ENCODE data around the gene COBLL1. TPM values are rescaled to one million over a fixed set of nuclear protein-coding genes. Genes with fewer than 3 reads are reported as not detected.

COBLL1 gene
- total and polyA plus RNA-seq, 2 of the 4 experiments (the other 2 are of a cell fraction), result 0.79 to 1.1 TPM

- no TSS peak for BruUV-seq (replicated peaks)
These were observed 49.1 kb downstream of the COBLL1 start for GRCh38 chr2:164792316-164793170.

More at GRCh38 chr2:164792316-164793170, 49.1 kb downstream of the COBLL1 start:
- TF ChIP-seq RFX5 (IDR thresholded peaks at IDR 0.05; ENCODE audit: low read depth, low read length) (no peak), MXI1 (IDR thresholded peaks at IDR 0.05; ENCODE audit: borderline replicate concordance, low read depth, low read length) (no peak), MAFK (IDR thresholded peaks at IDR 0.05; ENCODE audit: low read depth, low read length) (0 out of 2 replicates have a peak, but pooled peaks have one; percentile 29)
- no peak for DNase-seq
- Histone ChIP-seq H2BK20ac (ENCODE audit: low read depth, low read length) (no peak overlapping the region), H2AK5ac (ENCODE audit: low read depth, low read length) (no peak overlapping the region), H3K4me2 (ENCODE audit: low read depth, low read length) (no peak overlapping the region), H3K56ac (ENCODE audit: extremely low read depth, insufficient read depth, low read length) (no peak overlapping the region), H4K91ac (ENCODE audit: insufficient read depth, low read depth, low read length) (no peak overlapping the region), H4K8ac (ENCODE audit: low read depth in 2 of 2, low read length in 2 of 2) (no peak overlapping the region), H4K5ac (ENCODE audit: low read depth, low read length) (no peak overlapping the region), H2BK5ac (ENCODE audit: low read depth, low read length, poor library complexity, severe bottlenecking) (no peak overlapping the region), H2BK15ac (ENCODE audit: low read depth, low read length) (no peak overlapping the region), H3K4me3 (ENCODE audit: insufficient read depth, low read depth, low read length) (no peak overlapping the region), H2BK120ac (ENCODE audit: low read depth, low read length) (no peak overlapping the region), H4K20me1 (ENCODE audit: insufficient read depth, low read length) (no peaks in the 10 kb centered on the region), H3K9me1 (ENCODE audit: insufficient read depth, low read length) (no peaks in the 10 kb centered on the region), H3K9me3 (ENCODE audit: control insufficient read depth, insufficient read depth, low read length) (no peaks in the 10 kb centered on the region), H2AK9ac (replicated peaks; ENCODE audit: low read depth, low read length, poor library complexity) (no peak overlapping the region), H3K18ac (ENCODE audit: low read depth, low read length) (no peak overlapping the region), H3K27me3 (ENCODE audit: control insufficient read depth, insufficient read depth, low read length) (no peaks in the 10 kb centered on the region), H3K23ac (ENCODE audit: low read depth, low read length) (no peak overlapping the region), H3K14ac (replicated peaks; ENCODE audit: low read depth, low read length) (no peak overlapping the region), H3K27ac (ENCODE audit: insufficient read depth, low read length) (no peak overlapping the region), H2AFZ (replicated peaks; ENCODE audit: low read length, poor library complexity) (no peak overlapping the region), H3K4me1 (ENCODE audit: control insufficient read depth, insufficient read depth, low read length) (no peaks in the 10 kb centered on the region), H3K36me3 (ENCODE audit: control insufficient read depth, insufficient read depth, low read length) (no peaks in the 10 kb centered on the region), H3K4ac (ENCODE audit: low read depth, low read length) (no peak overlapping the region), H3K79me1 (ENCODE audit: low read depth in 1 of 2, low read length in 2 of 2) (no peaks in the 10 kb centered on the region), H3K9ac (ENCODE audit: low read depth, low read length) (no peak overlapping the region)
- WGBS, 2 experiments (ENCODE audit: extremely low coverage in 2 of 2, insufficient read length in 1 of 2), result no CpG with 5 or more reads among the region's 5 CpGs
- intact Hi-C loops (cut with micrococcal nuclease) (no loop called here), in situ Hi-C loops (cut with MboI; ENCODE audit: low sequenced_read_pairs) (no loop called here), dilution Hi-C loops (cut with HindIII; ENCODE audit: low sequenced_read_pairs, unreplicated experiment) (no loop called here)
- ChIA-PET CTCF (no interaction called here), POLR2A (ENCODE audit: unreplicated experiment) (no interaction called here)
- no peak for ATAC-seq (ENCODE audit: low read depth)
